Nephron (organoid): ENCODE measurements around the gene CORO2A.

Source experiments
- H3K27ac Mint-ChIP-seq, 3 experiments: 2 replicates each; pipeline ENCODE4 v1.8.0; 2020; ENCODE audit warnings: mixed read lengths in 3 of 3, mild to moderate bottlenecking in 2 of 3, moderate library complexity in 1 of 3
- H3K27me3 Mint-ChIP-seq: 2 replicates; pipeline ENCODE4 v1.8.0; 2021; ENCODE audit warnings: low read depth, mild to moderate bottlenecking, moderate library complexity, mixed read lengths
- H3K36me3 Mint-ChIP-seq: 2 replicates; pipeline ENCODE4 v1.8.0; 2020; ENCODE audit warnings: low read depth, mixed read lengths
- H3K4me1 Mint-ChIP-seq: 2 replicates; pipeline ENCODE4 v1.8.0; 2020; ENCODE audit warnings: mixed read lengths
- H3K4me3 Mint-ChIP-seq, 3 experiments: 2 replicates each; pipeline ENCODE4 v1.8.0; 2020; ENCODE audit warnings: mild to moderate bottlenecking in 3 of 3, mixed read lengths in 3 of 3, moderate library complexity in 2 of 3
- H3K9me3 Mint-ChIP-seq: 2 replicates; pipeline ENCODE4 v1.8.0; 2020; ENCODE audit warnings: mixed read lengths
- CTCF ChIP-seq, 3 experiments: fragments of 200-600 bp; sonication (generic); IDR thresholded peaks; one replicate each; pipeline ENCODE4 v1.5.0; 2021; ENCODE audit warnings: antibody characterized with exemption in 3 of 3; ENCODE audit not compliant: unreplicated experiment in 3 of 3

CORO2A gene

DNA sequence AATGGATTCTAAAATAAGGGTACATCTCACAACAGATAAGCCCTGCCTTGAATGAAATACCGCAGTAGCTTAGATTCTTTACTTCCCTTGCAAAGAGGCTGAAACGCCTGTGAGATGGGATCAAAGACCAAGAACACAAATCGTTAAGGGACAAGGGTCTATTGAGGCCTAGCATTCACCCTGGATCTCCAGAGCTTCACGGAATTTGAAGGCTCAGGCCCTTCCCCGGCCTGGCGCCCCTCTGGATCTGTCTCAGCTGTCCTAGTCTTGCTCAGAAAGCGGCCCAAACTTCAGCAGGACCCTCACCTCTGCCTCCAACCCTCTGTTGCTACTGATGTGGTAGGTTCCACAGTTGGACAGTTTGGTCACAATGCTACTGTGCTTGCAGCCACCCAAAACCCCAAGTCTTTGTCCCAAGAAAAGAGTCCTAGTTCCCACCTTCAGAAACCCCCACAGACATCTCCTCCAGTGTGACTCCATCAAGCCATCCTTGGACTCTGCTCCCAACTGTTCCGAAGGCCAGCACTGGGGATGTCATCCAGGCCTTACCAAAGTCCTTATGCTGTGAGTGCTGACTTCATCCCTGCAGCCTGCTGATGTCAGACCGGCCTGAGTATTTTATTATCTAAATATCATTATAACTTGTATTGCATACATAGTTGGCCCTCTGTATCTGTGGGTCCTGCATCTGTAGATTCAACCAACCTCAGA, 9.4 kb downstream of the CORO2A start:
- H3K27ac Mint-ChIP-seq, result peak overlapping the region in 1 of 3 experiments; percentile 75
- H3K4me3 Mint-ChIP-seq, result no peak overlapping the region
- TF ChIP-seq CTCF (IDR thresholded peaks at IDR 0.05; ENCODE audit: unreplicated experiment in 3 of 3), result no peak

GRCh38 chr9:98182069-98182820, 10.2 kb downstream of the CORO2A start:
- no peaks in the 10 kb centered on the region for H3K4me1 Mint-ChIP-seq
- no peak for TF ChIP-seq CTCF (IDR thresholded peaks at IDR 0.05; ENCODE audit: unreplicated experiment in 3 of 3)
- H3K27me3 Mint-ChIP-seq, result peaks cover 3% of the 10 kb centered on the region
- peak overlapping the region in 2 of 3 experiments; percentile 8 to 75 for H3K27ac Mint-ChIP-seq
- H3K36me3 Mint-ChIP-seq, result no peaks in the 10 kb centered on the region
- H3K9me3 Mint-ChIP-seq, result no peaks in the 10 kb centered on the region
- no peak overlapping the region for H3K4me3 Mint-ChIP-seq

More for the DNA sequence above, 9.4 kb downstream of the CORO2A start:
- Mint-ChIP-seq H3K36me3 (no peaks in the 10 kb centered on the region), H3K27me3 (peaks cover 8% of the 10 kb centered on the region), H3K4me1 (no peaks in the 10 kb centered on the region), H3K9me3 (no peaks in the 10 kb centered on the region)

DNA sequence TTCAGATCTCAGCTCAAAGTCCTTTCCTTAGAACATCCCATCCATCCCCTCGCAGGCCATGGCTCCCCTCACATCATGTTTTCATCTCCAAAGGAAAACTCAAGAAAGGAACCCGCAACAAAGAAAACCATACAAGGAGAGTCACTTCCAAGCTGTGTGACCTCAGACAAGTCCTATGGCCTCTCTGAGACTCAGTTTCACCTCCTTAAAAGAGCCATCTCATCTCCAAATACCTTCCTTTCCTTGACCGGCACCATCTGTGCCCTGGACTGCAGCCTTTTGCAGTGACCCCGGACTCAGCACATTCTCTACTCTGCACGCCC, 10.7 kb downstream of the CORO2A start:
- H3K4me1 Mint-ChIP-seq, result no peaks in the 10 kb centered on the region
- H3K4me3 Mint-ChIP-seq, result no peak overlapping the region
- no peaks in the 10 kb centered on the region for H3K36me3 Mint-ChIP-seq
- no peaks in the 10 kb centered on the region for H3K9me3 Mint-ChIP-seq
- peaks cover 4% of the 10 kb centered on the region for H3K27me3 Mint-ChIP-seq
- peak overlapping the region in 2 of 3 experiments; percentile 8 to 75 for H3K27ac Mint-ChIP-seq
- TF ChIP-seq CTCF (IDR thresholded peaks at IDR 0.05; ENCODE audit: unreplicated experiment in 3 of 3), result no peak

GRCh38 chr9:98180996-98181395, 11.4 kb downstream of the CORO2A start:
- no peaks in the 10 kb centered on the region for H3K9me3 Mint-ChIP-seq
- no peaks in the 10 kb centered on the region for H3K4me1 Mint-ChIP-seq
- H3K4me3 Mint-ChIP-seq, result no peak overlapping the region
- H3K27ac Mint-ChIP-seq, result no peak overlapping the region
- no peak for TF ChIP-seq CTCF (IDR thresholded peaks at IDR 0.05; ENCODE audit: unreplicated experiment in 3 of 3)
- H3K27me3 Mint-ChIP-seq, result peaks cover 11% of the 10 kb centered on the region
- H3K36me3 Mint-ChIP-seq, result no peaks in the 10 kb centered on the region

- Mint-ChIP-seq H3K4me1 (no peaks in the 10 kb centered on the region), H3K36me3 (no peaks in the 10 kb centered on the region), H3K27ac (no peak overlapping the region), H3K9me3 (no peaks in the 10 kb centered on the region), H3K4me3 (no peak overlapping the region), H3K27me3 (peaks cover 9% of the 10 kb centered on the region)
- TF ChIP-seq CTCF (IDR thresholded peaks at IDR 0.05; ENCODE audit: unreplicated experiment in 3 of 3), result no peak
Measured at GRCh38 chr9:98178874-98179850, 13.3 kb downstream of the CORO2A start.
